Upper lobe of left lung (tissue), 6 donors: ENCODE measurements around the gene PTGS2. TPM values are rescaled to one million over a fixed set of nuclear protein-coding genes. Genes with fewer than 3 reads are reported as not detected.
"Not testable (repeated sequence)": the region's sequence is repeated elsewhere in the genome, so short reads cannot be mapped to it uniquely, and the experiment has no call there.

ENCODE experiments used
- ATAC-seq, 2 donors: fragments of 200-7000 bp; cut with Tn5 transposase; one replicate each; pipeline ENCODE4 v1.9.1; 2022; ENCODE audit warnings: mild to moderate bottlenecking in 2 of 2, moderate library complexity in 2 of 2; ENCODE audit not compliant: low FRiP score in 2 of 2
- DNase-seq, 2 donors: peaks; one replicate each; pipeline ENCODE4 v3.0.0-alpha.2; 2019 to 2020
- H3K27ac ChIP-seq, 4 donors: fragments of 200-600 bp; sonication (generic); one replicate each; pipeline ENCODE4 v1.5.1; 2016 to 2019
- H3K27me3 ChIP-seq, 4 donors: fragments of 200-600 bp; sonication (generic); one replicate each; pipeline ENCODE4 v1.5.1; 2017 to 2019
- H3K36me3 ChIP-seq, 4 donors: fragments of 200-600 bp; sonication (generic); one replicate each; pipeline ENCODE4 v1.5.1; 2016 to 2019
- H3K4me1 ChIP-seq, 4 donors: fragments of 200-600 bp; sonication (generic); one replicate each; pipeline ENCODE4 v1.5.1; 2018 to 2019
- H3K4me3 ChIP-seq, 4 donors: fragments of 200-600 bp; sonication (generic); one replicate each; pipeline ENCODE4 v1.5.1; 2017 to 2019; ENCODE audit warnings: mild to moderate bottlenecking in 2 of 4, moderate library complexity in 1 of 4
- H3K9me3 ChIP-seq, 4 donors: fragments of 200-600 bp; sonication (generic); one replicate each; pipeline ENCODE4 v1.5.1; 2018 to 2019
- EP300 ChIP-seq, 4 donors: sonication (generic); formaldehyde crosslinking; IDR thresholded peaks; one replicate each; pipeline ENCODE4 v1.5.1; 2017; ENCODE audit warnings: antibody characterized with exemption in 4 of 4, control low read depth in 2 of 4
- POLR2A ChIP-seq, 4 donors: fragments of 450-650 bp; IDR thresholded peaks; one replicate each; pipeline ENCODE4 v1.5.1; 2016 to 2017; ENCODE audit warnings: antibody characterized with exemption in 4 of 4, mild to moderate bottlenecking in 2 of 4
- POLR2AphosphoS5 ChIP-seq, 2 donors: sonication (generic); formaldehyde crosslinking; IDR thresholded peaks; one replicate each; pipeline ENCODE4 v1.5.1; 2017; ENCODE audit warnings: antibody characterized with exemption in 2 of 2
- WGBS, 2 donors: methylation state at CpG; one replicate each; pipeline ENCODE4 v1.1.5; 2017 to 2018; 5-methylcytosine and 5-hydroxymethylcytosine counted together
- total RNA-seq, 6 donors: library from RNA; depleted of rRNA in 4 of 6; stranded (reverse); fragments of >200 nt in 4 of 6; gene quantifications; one replicate each; pipeline versions ENCODE4 v1.1.0 to v1.2.1, GENCODE V29; 2016 to 2021
- TF ChIP-seq, protein P1 (sequence below), 6 experiments: fragments of 450-650 bp in 4 of 6; fragments of 200-600 bp in 2 of 6; sonication (generic) in 2 of 6; IDR thresholded peaks; one replicate each; pipeline ENCODE4 v1.5.1; 2016 to 2019; ENCODE audit warnings: antibody characterized with exemption in 6 of 6
- donor health status: DM: no; HTN: no; CAD: no; lungs with moderate emphysema.
- donor health status: DM: no; HTN: yes; CAD: no; lungs with severe emphysema.

PTGS2 gene
- total RNA-seq, 6 donors from 2014 or later: 5.3 to 34.3 (median 25.1) TPM

DNA sequence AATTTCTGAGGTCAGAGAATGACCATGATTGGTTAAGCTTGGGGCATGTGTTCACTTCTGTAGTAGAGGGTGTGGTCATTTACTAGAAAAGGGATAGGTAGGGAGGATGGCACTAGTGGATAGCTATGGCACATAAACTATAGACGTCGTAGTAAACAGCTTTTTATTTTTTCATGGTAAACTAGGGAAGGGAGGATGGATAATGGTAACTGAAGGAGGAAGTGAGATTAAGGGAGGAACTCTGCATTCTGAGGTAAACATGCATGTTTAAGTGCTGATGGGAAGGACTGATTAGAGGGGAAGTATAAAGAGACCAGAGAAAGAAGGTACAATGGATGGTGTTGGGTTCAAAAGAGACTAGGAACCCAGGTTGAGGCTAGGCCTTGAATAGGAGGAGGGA lies 26.9 kb downstream of the PTGS2 start:
- no peaks in the 10 kb centered on the region for H3K4me1 ChIP-seq
- 71 to 73% methylated on average over 2 of the region's 2 CpGs for WGBS, 2 donors
- H3K27me3 ChIP-seq: no peaks in the 10 kb centered on the region
- H3K27ac ChIP-seq: no peak overlapping the region
- no peaks in the 10 kb centered on the region for H3K9me3 ChIP-seq
- TF ChIP-seq EP300 (IDR thresholded peaks at IDR 0.05) (no peak), POLR2AphosphoS5 (IDR thresholded peaks at IDR 0.05) (no peak), POLR2A (IDR thresholded peaks at IDR 0.05) (no peak)
- TF ChIP-seq, protein P1, sequence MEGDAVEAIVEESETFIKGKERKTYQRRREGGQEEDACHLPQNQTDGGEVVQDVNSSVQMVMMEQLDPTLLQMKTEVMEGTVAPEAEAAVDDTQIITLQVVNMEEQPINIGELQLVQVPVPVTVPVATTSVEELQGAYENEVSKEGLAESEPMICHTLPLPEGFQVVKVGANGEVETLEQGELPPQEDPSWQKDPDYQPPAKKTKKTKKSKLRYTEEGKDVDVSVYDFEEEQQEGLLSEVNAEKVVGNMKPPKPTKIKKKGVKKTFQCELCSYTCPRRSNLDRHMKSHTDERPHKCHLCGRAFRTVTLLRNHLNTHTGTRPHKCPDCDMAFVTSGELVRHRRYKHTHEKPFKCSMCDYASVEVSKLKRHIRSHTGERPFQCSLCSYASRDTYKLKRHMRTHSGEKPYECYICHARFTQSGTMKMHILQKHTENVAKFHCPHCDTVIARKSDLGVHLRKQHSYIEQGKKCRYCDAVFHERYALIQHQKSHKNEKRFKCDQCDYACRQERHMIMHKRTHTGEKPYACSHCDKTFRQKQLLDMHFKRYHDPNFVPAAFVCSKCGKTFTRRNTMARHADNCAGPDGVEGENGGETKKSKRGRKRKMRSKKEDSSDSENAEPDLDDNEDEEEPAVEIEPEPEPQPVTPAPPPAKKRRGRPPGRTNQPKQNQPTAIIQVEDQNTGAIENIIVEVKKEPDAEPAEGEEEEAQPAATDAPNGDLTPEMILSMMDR (IDR thresholded peaks at IDR 0.05): no peak
- H3K36me3 ChIP-seq: no peaks in the 10 kb centered on the region
- H3K4me3 ChIP-seq: no peak overlapping the region
- ATAC-seq (no peak), DNase-seq (no peak)

DNA sequence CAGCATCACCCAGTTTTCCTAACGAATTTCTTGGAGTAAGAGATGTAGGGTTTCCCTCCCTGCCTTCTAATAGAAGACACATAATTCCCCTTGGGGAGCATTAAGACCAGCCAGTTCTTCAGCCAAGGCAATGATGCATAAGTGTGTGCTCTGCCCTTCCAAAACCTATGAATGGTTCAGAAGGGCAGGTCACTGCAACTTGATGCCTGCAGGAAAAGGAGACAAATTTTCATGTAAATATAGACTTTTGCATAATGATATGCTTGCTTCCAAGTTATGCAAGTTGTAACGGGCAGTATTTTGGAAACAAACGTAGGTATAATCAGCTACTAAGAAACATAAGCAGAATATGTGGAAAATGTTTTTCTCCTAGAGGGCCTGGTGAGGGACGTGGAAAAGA lies 31.6 kb downstream of the PTGS2 start:
- no peaks in the 10 kb centered on the region for H3K36me3 ChIP-seq
- TF ChIP-seq EP300 (IDR thresholded peaks at IDR 0.05): no peak
- no peak overlapping the region for H3K27ac ChIP-seq
- no peak for DNase-seq
- H3K27me3 ChIP-seq: no peaks in the 10 kb centered on the region
- 67 to 74% methylated on average over 4 of the region's 4 CpGs for WGBS, 2 donors
- no peak overlapping the region for H3K4me3 ChIP-seq
- no peak for ATAC-seq
- no peaks in the 10 kb centered on the region for H3K4me1 ChIP-seq
- no peaks in the 10 kb centered on the region for H3K9me3 ChIP-seq

DNA sequence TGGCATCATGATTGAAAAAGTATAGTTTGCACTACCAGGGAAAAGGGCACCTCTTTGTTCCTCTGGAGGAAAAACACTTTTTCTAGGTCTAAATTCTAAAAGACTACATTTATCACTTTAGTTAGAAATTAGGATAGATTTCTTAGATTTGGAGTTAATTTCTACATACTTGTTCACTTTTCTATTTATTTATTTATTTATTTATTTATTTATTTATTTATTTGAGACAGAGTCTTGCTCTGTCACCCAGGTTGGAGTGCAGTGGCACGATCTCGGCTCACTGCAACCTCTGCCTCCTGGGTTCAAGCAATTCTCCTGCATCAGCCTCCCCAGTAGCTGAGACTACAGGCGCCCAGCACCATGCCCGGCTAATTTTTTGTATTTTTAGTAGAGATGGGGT lies 32.2 kb downstream of the PTGS2 start:
- DNase-seq, H3K27ac ChIP-seq, H3K27me3 ChIP-seq, H3K4me3 ChIP-seq, ATAC-seq, H3K36me3 ChIP-seq, H3K9me3 ChIP-seq, H3K4me1 ChIP-seq: not testable (repeated sequence)
- WGBS, 2 donors: 94 to 95% methylated on average over 4 of the region's 4 CpGs

DNA sequence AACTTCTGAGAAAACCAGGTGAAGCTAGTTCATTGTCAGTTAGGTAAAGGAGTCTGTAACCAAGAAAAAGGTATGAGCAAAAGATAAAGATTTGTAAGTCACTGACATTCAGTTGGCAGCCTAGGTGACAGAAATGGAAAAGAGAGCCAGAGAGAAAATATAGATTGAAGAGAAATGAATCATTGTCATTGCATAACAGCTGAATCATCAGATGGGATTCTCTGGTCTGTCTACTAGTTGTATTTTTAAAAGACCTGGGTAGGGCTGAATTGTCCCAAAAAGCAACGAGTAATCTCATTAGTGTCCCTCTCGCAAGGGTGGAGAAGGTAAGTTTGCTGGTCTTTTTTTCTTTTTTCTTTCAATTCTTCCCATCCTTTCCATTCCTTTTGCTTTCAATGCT lies 36.6 kb downstream of the PTGS2 start:
- DNase-seq (no peak), ATAC-seq (no peak)
- Histone ChIP-seq H3K4me3 (no peak overlapping the region), H3K36me3 (no peaks in the 10 kb centered on the region), H3K9me3 (no peaks in the 10 kb centered on the region), H3K27ac (no peak overlapping the region), H3K4me1 (no peaks in the 10 kb centered on the region), H3K27me3 (no peaks in the 10 kb centered on the region)
- TF ChIP-seq POLR2A (IDR thresholded peaks at IDR 0.05): no peak
- TF ChIP-seq, protein P1 (IDR thresholded peaks at IDR 0.05): no peak
- TF ChIP-seq POLR2AphosphoS5 (IDR thresholded peaks at IDR 0.05): no peak
- no peak for TF ChIP-seq EP300 (IDR thresholded peaks at IDR 0.05)
- 79 to 86% methylated on average over 2 of the region's 2 CpGs for WGBS, 2 donors

DNA sequence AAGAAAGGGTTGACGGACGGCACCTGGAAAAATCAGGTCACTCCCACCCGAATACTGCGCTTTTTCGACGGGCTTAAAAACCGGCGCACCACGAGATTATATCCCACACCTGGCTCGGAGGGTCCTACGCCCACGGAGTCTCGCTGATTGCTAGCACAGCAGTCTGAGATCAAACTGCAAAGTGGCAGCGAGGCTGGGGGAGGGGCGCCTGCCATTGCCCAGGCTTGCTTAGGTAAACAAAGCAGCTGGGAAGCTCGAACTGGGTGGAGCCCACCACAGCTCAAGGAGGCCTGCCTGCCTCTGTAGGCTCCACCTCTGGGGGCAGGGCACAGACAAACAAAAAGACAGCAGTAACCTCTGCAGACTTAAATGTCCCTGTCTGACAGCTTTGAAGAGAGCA lies 42.7 kb downstream of the PTGS2 start:
- peak overlapping the region in 1 of 4 donors; percentile 2 for H3K4me3 ChIP-seq
- not testable (repeated sequence) for DNase-seq, H3K27me3 ChIP-seq, H3K27ac ChIP-seq, H3K9me3 ChIP-seq, H3K4me1 ChIP-seq, ATAC-seq, H3K36me3 ChIP-seq
- 59 to 76% methylated on average over 15 to 16 of the region's 16 CpGs for WGBS, 2 donors

DNA sequence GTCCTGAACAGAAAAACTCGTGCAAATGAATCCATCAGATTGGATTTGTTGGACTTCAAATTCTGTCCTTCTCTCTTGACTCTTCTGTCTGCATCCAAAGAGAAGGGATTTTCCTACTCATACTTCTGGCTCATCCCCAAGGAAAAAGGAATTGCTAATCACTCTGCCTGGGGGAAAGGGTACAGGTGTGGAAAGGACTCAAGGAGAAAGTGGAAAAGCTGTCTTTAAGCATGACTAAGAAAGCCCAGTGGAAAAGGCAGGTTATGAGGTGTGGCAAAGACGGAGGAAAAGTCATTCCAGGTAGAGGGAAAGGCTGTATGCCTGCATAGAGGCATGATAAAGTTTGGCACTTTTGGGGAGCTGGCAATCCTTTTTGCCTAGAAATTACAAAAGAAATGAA lies 43.4 kb downstream of the PTGS2 start:
- Histone ChIP-seq H3K9me3 (no peaks in the 10 kb centered on the region), H3K27ac (no peak overlapping the region), H3K4me3 (no peak overlapping the region), H3K4me1 (no peaks in the 10 kb centered on the region), H3K27me3 (no peaks in the 10 kb centered on the region), H3K36me3 (no peaks in the 10 kb centered on the region)
- DNase-seq (no peak), ATAC-seq (no peak)
- TF ChIP-seq, protein P1 (IDR thresholded peaks at IDR 0.05): no peak
- TF ChIP-seq POLR2AphosphoS5 (IDR thresholded peaks at IDR 0.05) (no peak), POLR2A (IDR thresholded peaks at IDR 0.05) (no peak), EP300 (IDR thresholded peaks at IDR 0.05) (no peak)
- WGBS, 2 donors: 92 to 93% methylated on average over 2 of the region's 2 CpGs
